Nephron (organoid): ENCODE results near the gene RPP40.

Experiments
- H3K27ac Mint-ChIP-seq, 3 experiments: 2 replicates each; pipeline ENCODE4 v1.8.0; 2020; ENCODE audit warnings: mixed read lengths in 3 of 3, mild to moderate bottlenecking in 2 of 3, moderate library complexity in 1 of 3
- H3K27me3 Mint-ChIP-seq: 2 replicates; pipeline ENCODE4 v1.8.0; 2021; ENCODE audit warnings: low read depth, mild to moderate bottlenecking, moderate library complexity, mixed read lengths
- H3K36me3 Mint-ChIP-seq: 2 replicates; pipeline ENCODE4 v1.8.0; 2020; ENCODE audit warnings: low read depth, mixed read lengths
- H3K4me1 Mint-ChIP-seq: 2 replicates; pipeline ENCODE4 v1.8.0; 2020; ENCODE audit warnings: mixed read lengths
- H3K4me3 Mint-ChIP-seq, 3 experiments: 2 replicates each; pipeline ENCODE4 v1.8.0; 2020; ENCODE audit warnings: mild to moderate bottlenecking in 3 of 3, mixed read lengths in 3 of 3, moderate library complexity in 2 of 3
- H3K9me3 Mint-ChIP-seq: 2 replicates; pipeline ENCODE4 v1.8.0; 2020; ENCODE audit warnings: mixed read lengths
- CTCF ChIP-seq, 3 experiments: fragments of 200-600 bp; sonication (generic); IDR thresholded peaks; one replicate each; pipeline ENCODE4 v1.5.0; 2021; ENCODE audit warnings: antibody characterized with exemption in 3 of 3; ENCODE audit not compliant: unreplicated experiment in 3 of 3

Gene RPP40, protein sequence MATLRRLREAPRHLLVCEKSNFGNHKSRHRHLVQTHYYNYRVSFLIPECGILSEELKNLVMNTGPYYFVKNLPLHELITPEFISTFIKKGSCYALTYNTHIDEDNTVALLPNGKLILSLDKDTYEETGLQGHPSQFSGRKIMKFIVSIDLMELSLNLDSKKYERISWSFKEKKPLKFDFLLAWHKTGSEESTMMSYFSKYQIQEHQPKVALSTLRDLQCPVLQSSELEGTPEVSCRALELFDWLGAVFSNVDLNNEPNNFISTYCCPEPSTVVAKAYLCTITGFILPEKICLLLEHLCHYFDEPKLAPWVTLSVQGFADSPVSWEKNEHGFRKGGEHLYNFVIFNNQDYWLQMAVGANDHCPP

GRCh38 chr6:5003604-5004372, at the start of gene RPP40:
TSS of gene RPP40 (minus strand) at chr6:5004037. CDS start at chr6:5004002, 35 bp downstream.
- peak; percentile 87 to 97 (median 92) for TF ChIP-seq CTCF (IDR thresholded peaks at IDR 0.05; ENCODE audit: unreplicated experiment in 3 of 3)
- peak within 1 kb of the TSS; percentile 99 to 100 (median 99) for H3K27ac Mint-ChIP-seq
- peak within 1 kb of the TSS; percentile 96 for H3K4me3 Mint-ChIP-seq
- H3K36me3 Mint-ChIP-seq = peaks cover 23% of the 10 kb centered on the region
- H3K4me1 Mint-ChIP-seq = peaks cover 19% of the 10 kb centered on the region
- no peaks in the 10 kb centered on the region for H3K9me3 Mint-ChIP-seq
- H3K27me3 Mint-ChIP-seq = no peaks in the 10 kb centered on the region

- Mint-ChIP-seq H3K4me1 (peaks cover 17% of the 10 kb centered on the region), H3K27ac (peak overlapping the region; percentile 34 to 81 (median 40)), H3K36me3 (peaks cover 24% of the 10 kb centered on the region), H3K27me3 (no peaks in the 10 kb centered on the region), H3K4me3 (no peak overlapping the region), H3K9me3 (peaks cover 40% of the 10 kb centered on the region)
- no peak for TF ChIP-seq CTCF (IDR thresholded peaks at IDR 0.05; ENCODE audit: unreplicated experiment in 3 of 3)
Observed at GRCh38 chr6:5053038-5053437, 49.2 kb upstream of the RPP40 start.

GRCh38 chr6:5051394-5051793, 47.6 kb upstream of the RPP40 start:
- Mint-ChIP-seq H3K9me3 (peaks cover 45% of the 10 kb centered on the region), H3K27me3 (no peaks in the 10 kb centered on the region), H3K4me3 (no peak overlapping the region), H3K4me1 (peaks cover 17% of the 10 kb centered on the region), H3K27ac (no peak overlapping the region), H3K36me3 (peaks cover 24% of the 10 kb centered on the region)
- no peak for TF ChIP-seq CTCF (IDR thresholded peaks at IDR 0.05; ENCODE audit: unreplicated experiment in 3 of 3)

- Mint-ChIP-seq H3K9me3 (peaks cover 47% of the 10 kb centered on the region), H3K27me3 (no peaks in the 10 kb centered on the region), H3K4me3 (no peak overlapping the region), H3K27ac (no peak overlapping the region), H3K4me1 (peaks cover 17% of the 10 kb centered on the region), H3K36me3 (peaks cover 28% of the 10 kb centered on the region)
- no peak for TF ChIP-seq CTCF (IDR thresholded peaks at IDR 0.05; ENCODE audit: unreplicated experiment in 3 of 3)
Observed at GRCh38 chr6:5050009-5050408, 46.2 kb upstream of the RPP40 start.

DNA sequence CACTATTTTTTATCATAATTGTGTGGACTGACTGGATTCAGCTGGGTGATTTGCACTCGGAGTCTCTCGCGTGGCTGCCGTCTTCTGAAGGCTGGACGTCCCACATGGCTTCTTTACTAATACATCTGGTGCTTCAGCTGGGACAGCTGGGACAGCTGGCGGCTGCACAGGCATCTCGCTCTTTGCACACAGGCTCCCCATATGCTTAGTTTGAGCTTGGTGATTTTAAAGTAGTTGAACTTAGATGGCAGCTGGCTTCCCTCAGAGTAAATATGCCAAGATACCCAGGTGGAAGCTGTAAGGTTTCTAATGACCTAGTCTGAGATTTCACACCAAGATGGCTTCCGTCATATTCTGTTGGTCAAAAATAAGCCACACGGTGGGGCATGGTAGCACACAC, 42.6 kb upstream of the RPP40 start:
- H3K27ac Mint-ChIP-seq = no peak overlapping the region

More for the DNA sequence above, 42.6 kb upstream of the RPP40 start:
- peaks cover 20% of the 10 kb centered on the region for H3K36me3 Mint-ChIP-seq
- peaks cover 5% of the 10 kb centered on the region for H3K27me3 Mint-ChIP-seq
- TF ChIP-seq CTCF (IDR thresholded peaks at IDR 0.05; ENCODE audit: unreplicated experiment in 3 of 3) = no peak
- peaks cover 35% of the 10 kb centered on the region for H3K9me3 Mint-ChIP-seq
- no peak overlapping the region for H3K4me3 Mint-ChIP-seq
- no peaks in the 10 kb centered on the region for H3K4me1 Mint-ChIP-seq
